A549 (cell line): ENCODE results near the gene ARHGEF37. TPM values are rescaled to one million over a fixed set of nuclear protein-coding genes. Genes with fewer than 3 reads are reported as not detected.

Experiments used
- polyA plus RNA-seq, 4 experiments: library from polyadenylated mRNA; depleted of rRNA in 3 of 4; stranded (reverse); fragments of >200 nt; fragmentation: RNase III in 1 of 4; extraction: RNeasy Plus Mini Kit Qiagen cat#74134 plus additional on column Dnase treatment in 1 of 4; gene quantifications; 2 replicates in 3 of 4; 3 replicates in 1 of 4; pipeline ENCODE4 v1.2.3, GENCODE V29; 2011 to 2017
- small RNA-seq, 6 experiments: library from RNA; depleted of rRNA; stranded (forward); fragments of <200 nt; gene quantifications; one replicate each; pipeline ENCODE3, GENCODE V24; 2012

Gene ARHGEF37
- polyA plus RNA-seq, 2 of the 4 experiments (the other 2 are of a cell fraction): 1.2 to 1.5 TPM

Small RNA genes lying within 50 kb of the gene (small RNA-seq; reads per million reads assigned to genes)
- gene RNU6-588P: 0 to 0.26 (median 0) reads per million in 6 experiments

Other genes starting within 250 kb of the ARHGEF37 start
- 17.0 and 26.4 TPM in 2 replicates for gene GRPEL2, start 236.0 kb upstream of the ARHGEF37 start, polyA plus RNA-seq (2011; rRNA removed)
- gene GRPEL2, start 236.0 kb upstream of the ARHGEF37 start, polyA plus RNA-seq (2017; fragmentation: RNase III; extraction: RNeasy Plus Mini Kit Qiagen cat#74134 plus additional on column Dnase treatment): 9.1 to 10.4 TPM (median 9.7 TPM) in 3 replicates
- gene PCYOX1L, start 223.5 kb upstream of the ARHGEF37 start, polyA plus RNA-seq (2011; rRNA removed): 6.7 and 7.0 TPM in 2 replicates
- 1.8 to 2.2 TPM (median 2.1 TPM) in 3 replicates for gene PCYOX1L, start 223.5 kb upstream of the ARHGEF37 start, polyA plus RNA-seq (2017; fragmentation: RNase III; extraction: RNeasy Plus Mini Kit Qiagen cat#74134 plus additional on column Dnase treatment)
- gene IL17B, start 202.2 kb upstream of the ARHGEF37 start, polyA plus RNA-seq (2011; rRNA removed): 0.23 and 0.30 TPM in 2 replicates
- gene IL17B, start 202.2 kb upstream of the ARHGEF37 start, polyA plus RNA-seq (2017; fragmentation: RNase III; extraction: RNeasy Plus Mini Kit Qiagen cat#74134 plus additional on column Dnase treatment): not detected in 3 replicates
- 180 and 218 TPM in 2 replicates for gene CSNK1A1, start 30.1 kb upstream of the ARHGEF37 start, polyA plus RNA-seq (2011; rRNA removed)
- gene CSNK1A1, start 30.1 kb upstream of the ARHGEF37 start, polyA plus RNA-seq (2017; fragmentation: RNase III; extraction: RNeasy Plus Mini Kit Qiagen cat#74134 plus additional on column Dnase treatment): 122 to 133 TPM (median 123 TPM) in 3 replicates
- gene PPARGC1B, start 148.8 kb downstream of the ARHGEF37 start, polyA plus RNA-seq (2011; rRNA removed): 1.0 and 1.1 TPM in 2 replicates
- 1.5 to 1.7 TPM (median 1.7 TPM) in 3 replicates for gene PPARGC1B, start 148.8 kb downstream of the ARHGEF37 start, polyA plus RNA-seq (2017; fragmentation: RNase III; extraction: RNeasy Plus Mini Kit Qiagen cat#74134 plus additional on column Dnase treatment)